Skin of body (tissue), 2 donors: ENCODE measurements around the gene CNPY1. TPM values are rescaled to one million over a fixed set of nuclear protein-coding genes. Genes with fewer than 3 reads are reported as not detected.
"Not testable (repeated sequence)": the region's sequence is repeated elsewhere in the genome, so short reads cannot be mapped to it uniquely, and the experiment has no call there.

Source experiments
- DNase-seq: peaks from one replicate; lab custom pipeline; 2025; lab: John Stamatoyannopoulos, UW
- total RNA-seq: library from RNA; depleted of rRNA; stranded (reverse); fragments of >200 nt; gene quantifications from one replicate; pipeline ENCODE4 v1.2.3, GENCODE V29; 2014

CNPY1 gene
- total RNA-seq, 1 donor from 2014 or later, result 0.10 TPM

GRCh38 chr7:155578016-155578415, 31.7 kb upstream of the CNPY1 start:
- DNase-seq, result no peak

- DNase-seq, result no peak
Observed at GRCh38 chr7:155577509-155577905, 31.1 kb upstream of the CNPY1 start.

DNA sequence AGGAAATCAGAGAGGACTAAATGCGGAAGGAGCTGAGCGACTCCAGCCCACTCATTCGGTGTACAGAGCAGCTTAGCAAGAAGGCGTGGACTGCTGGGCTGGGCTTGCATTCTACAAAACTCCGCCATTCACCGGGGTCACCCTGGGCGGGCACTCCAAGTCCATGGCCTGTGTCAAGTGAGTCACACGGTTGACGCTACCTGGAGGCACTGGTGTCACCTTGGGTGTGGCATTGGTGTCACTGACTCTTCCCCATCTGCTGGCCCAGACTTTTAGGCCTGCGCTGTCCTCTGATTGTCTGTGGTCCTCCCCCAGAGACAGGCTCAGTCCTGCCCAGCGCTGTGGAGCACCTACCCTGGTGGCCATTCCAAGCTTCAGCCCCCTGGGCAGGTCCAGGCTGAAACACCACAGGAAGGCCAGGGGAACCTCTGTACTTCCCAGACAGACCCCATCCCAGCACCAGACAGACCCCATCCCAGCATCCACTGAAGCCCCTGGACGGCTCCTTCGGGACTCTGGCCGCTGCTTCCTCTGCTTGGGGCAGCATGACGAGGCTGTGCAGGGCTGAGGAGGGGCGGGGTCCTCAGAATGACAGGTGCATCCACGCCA, 30.6 kb upstream of the CNPY1 start:
- DNase-seq, result no peak

DNA sequence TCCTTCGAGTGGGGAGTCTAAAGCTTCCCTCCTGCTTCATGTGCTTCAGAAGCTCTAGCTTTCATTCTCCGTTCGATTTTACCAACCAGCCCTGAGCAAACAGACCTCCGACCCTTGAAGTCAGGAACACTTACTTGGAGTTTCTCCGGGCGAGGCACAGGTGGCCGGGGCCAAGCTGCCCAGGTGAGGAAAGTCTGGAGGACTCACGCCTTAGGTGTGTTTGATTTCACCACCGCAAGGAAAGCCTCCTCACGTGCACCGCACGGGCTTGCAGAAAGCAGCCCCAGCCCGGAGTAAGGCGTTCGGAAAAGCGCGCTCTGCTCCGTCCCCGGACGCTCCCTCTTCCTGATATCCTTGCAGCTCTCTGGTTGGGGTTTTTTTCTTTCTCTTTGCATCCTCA, 30.1 kb upstream of the CNPY1 start:
- DNase-seq, result no peak

DNA sequence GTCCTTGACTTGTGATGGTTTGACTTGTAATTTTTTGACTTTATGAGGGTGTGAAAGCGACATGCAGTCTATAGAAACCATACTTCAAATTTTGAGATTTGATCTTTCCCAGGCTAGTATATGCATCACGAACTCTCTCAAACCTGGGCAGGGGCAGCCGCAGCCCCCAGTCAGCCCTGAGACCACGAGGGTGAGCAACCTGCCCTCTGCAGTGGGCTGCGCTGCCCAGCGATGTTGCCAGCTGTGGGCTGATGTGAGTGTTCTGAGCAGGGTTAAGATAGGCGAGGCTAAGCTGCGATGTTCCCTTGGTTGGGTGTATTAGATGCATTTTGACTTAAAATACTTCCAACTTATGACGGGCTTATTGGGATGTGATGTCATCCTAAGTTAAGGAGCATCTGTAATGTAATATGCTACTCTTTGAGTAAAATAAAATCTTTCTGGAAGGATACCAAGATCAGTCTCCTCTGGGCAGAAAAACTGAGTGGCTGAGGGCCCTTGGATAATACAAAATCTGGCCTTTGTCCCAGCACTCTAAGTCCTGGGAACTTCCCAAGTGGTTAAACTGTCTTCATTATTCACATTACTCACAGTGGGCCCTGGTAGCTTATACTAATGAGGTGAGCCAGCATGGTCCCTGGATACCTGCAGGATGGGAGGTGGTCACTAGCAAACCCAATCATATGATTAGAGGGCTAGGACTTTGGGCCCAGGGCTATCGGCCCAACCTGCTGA, 28.4 kb upstream of the CNPY1 start:
- DNase-seq, result no peak

GRCh38 chr7:155571581-155572345, 25.4 kb upstream of the CNPY1 start:
- DNase-seq, result no peak

- no peak for DNase-seq
Observed at GRCh38 chr7:155570991-155571390, 24.6 kb upstream of the CNPY1 start.

DNA sequence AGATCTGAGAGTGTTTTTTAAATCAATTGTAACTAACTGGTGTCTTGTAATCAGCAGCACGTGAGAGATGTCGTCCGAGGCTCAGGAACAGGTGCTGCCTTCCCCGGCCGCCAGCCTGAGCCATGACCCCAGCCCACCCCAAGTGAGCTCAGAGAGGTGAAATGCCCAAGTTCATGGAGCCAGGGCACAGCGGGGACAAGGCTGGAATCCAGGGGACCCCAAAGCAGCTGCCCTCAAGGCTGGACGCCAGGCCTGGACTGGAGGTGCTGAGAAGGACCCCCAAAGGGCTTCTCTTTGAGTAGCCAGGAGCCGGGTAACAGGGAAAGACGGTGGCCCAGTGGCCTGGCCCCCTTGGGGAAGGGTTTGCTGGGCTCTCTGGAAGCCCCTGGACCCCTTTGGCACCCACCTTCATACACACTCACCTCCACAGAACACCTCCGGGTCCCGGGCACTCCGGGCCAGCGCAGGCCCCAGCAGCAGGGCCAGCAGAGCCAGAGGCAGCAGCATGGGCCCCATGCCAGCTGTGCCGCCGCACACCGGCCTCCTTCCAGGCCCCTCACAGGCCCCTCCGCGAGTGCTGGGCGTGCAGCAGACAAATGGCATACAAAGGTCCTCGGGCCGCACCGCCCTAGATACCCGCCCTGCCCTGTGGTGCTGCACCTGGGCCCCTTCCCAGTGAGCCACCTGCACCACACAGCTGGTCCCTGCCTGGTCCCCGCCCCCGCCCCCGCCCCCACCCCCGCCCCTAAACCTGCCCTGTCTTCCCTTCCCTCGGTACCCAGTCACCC, 24.0 kb upstream of the CNPY1 start:
- no peak for DNase-seq

GRCh38 chr7:155569681-155570080, 23.3 kb upstream of the CNPY1 start:
- no peak for DNase-seq

DNA sequence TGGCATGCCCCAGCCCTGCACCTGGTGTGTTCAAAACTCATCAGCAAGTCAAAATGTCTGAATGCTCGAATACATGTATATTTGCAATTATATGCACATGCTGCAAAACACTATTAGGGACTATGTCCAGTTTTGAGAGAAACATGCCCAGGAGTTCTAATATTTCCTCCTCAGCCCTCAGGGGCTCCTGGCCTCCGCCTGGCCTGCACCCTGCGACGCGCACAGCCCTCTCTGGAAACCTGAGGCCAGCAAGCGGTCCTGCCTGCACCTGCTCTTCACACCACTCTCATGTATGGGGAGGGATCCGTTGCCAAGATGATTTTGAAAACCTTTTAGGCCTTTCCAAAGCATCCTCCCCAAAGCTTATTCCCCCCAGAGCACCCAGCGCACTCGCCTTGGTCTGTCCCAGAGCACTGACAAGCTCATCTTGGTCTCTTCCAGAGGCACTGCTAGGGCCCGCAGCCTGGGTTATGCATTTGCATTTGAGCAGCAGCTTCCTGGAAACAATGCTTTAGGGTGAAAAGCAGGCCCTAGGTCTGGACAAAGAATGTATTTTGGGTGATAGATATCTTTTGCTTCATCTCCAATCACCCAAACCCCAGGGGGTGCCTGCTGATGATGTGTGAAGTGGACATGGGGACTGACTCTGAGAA, 22.6 kb upstream of the CNPY1 start:
- no peak for DNase-seq

DNA sequence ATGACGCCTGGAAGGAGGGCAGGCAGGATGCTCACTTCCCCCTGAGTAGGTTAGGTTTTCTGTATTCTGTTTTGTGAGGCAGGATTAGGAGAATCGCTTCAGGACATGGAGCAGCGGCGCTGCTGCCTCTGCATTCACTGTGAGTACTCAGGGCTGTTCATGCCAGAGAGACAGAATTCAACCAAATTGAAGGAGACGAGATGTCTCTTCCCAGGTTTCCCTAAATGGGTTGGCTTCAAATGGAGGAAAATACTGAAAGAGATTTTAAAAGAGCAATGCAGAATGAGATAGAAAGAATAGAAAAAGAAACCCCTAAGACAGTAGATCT, 21.9 kb upstream of the CNPY1 start:
- DNase-seq, result no peak

DNA sequence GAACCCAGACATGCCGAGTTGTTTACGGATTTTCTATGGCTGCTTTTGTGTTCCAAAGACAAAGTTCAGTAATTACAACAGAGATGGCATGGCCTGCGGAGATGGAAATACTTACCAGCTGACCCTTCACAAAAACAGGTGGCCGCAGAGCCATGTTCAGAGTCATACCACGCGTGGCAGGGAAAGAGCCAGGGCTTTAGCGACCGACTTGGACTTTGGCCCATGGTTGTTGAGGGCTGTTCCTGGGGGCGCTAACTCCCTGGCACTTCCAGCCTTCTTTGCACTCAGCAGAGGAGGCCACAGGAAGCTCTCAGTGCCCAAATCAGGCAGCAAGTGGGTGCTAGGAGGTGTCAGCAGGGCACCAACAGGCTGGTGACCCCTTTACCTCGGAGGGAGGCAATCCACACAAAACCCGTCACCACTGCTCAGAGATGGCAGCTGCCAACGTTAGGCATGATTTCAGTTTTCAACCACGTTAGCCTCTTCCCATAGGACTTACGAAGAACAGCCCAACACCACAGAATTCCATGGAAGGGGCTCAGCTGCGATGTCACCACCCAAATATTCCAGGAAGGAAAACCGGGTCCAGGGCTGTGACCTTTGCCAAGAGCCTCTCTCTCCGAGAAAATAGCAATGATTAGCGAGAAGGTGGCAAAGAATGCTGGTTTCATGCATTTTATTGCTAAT, 21.4 kb upstream of the CNPY1 start:
- no peak for DNase-seq

DNA sequence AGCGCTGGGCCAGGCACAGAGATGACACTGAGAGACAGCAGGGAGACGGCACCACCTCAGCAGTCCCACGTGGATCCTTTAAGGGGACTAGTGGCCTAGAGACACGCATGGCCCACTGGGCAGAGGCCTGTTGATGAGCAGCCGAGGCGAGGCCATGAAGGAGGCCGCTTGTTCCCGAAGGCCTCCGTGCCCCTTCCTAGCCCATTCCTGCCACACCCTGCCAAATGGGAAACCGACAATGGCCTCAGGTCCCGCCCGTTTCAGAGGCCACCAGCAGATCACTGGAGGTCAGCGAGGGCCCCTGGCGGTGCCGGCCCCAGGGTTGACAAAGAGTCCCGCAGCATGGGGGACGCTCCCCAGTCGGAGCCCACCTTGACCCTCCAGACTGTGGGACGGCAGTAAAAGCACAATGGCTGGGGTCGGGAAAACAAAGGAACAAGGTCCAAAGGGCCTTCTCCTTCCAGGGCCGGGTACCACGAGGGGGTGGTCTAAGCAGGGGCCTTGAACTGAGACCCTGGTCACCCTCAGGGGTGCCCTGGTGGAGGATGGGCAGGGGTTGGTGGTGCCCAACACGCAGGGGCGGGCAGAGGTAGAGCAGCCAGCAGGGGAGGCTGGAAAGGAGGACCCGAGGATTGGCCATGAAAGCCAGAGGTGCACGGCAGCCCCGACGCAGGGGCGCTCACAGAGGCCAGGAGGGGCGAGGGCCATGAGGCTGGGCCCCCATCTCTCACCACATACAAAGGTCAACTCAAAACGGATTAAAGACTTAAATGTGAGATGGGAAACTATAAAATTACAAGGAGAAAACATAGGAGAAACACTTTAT, 19.9 kb upstream of the CNPY1 start:
- DNase-seq, result no peak

DNA sequence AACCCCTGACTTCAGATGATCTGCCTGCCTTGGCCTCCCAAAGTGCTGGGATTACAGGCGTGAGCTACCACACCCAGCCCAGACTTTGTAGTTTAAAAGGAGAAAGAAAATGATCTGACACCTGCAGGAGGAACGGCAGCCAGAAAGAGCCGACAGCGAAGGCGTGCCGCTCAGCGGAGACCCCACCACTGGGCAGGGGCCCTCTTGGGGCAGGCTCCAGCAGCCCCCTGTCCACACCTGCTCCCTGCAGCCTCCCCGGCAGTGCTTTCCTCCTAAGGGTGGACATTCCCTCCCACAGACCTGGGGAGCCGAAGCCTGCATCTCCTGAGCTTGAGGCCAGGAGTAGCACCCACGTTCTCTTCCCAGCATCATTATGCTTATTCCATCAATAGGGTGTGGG, 19.2 kb upstream of the CNPY1 start:
- DNase-seq, result no peak

GRCh38 chr7:155562976-155563375, 16.6 kb upstream of the CNPY1 start:
- DNase-seq, result not testable (repeated sequence)

DNA sequence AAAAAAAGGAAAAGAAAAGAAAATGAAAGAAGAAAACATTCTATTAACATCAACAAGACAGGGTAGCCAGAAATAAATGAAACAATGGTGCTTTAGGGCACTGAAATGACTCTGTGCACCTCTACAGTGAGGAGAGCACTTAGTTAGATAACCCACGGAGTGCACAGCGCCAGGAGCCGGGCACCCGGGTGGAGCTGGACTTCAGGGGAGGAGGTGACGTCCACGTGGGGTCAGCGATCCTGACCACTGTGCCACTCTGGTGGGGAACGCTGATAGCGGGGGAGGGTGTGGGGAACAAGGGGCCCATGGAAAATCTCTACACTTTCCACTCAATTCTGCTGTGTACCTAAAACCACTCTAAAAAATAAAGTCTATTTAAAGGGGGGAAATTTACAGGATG, 15.7 kb upstream of the CNPY1 start:
- DNase-seq, result no peak

GRCh38 chr7:155560982-155561686, 14.8 kb upstream of the CNPY1 start:
- DNase-seq, result no peak

- no peak for DNase-seq
Observed at GRCh38 chr7:155560196-155560885, 14.0 kb upstream of the CNPY1 start.
